Common myeloid progenitor, CD34-positive (primary cell): Measurements from ENCODE around the gene BPIFA1.
A peak's percentile ranks its signal among the peaks of the same experiment; 100 is the strongest.

Experiments
- CTCF ChIA-PET: fragments of 350-600 bp; sonication (Branson Sonifier 250); formaldehyde crosslinking; loops from one replicate; lab custom pipeline; 2021; ENCODE audit warnings: antibody characterized with exemption; lab: Charles Lee
- POLR2A ChIA-PET: fragments of 350-600 bp; sonication (Branson Sonifier 250); formaldehyde crosslinking; loops from one replicate; lab custom pipeline; 2021; ENCODE audit warnings: antibody characterized with exemption; lab: Charles Lee
- DNase-seq, 3 donors: peaks; one replicate each; pipeline versions ENCODE4 v3.0.0 to v3.0.0-alpha.2; 2013
- H3K27ac ChIP-seq, 2 experiments: 1 replicate in 1 of 2; 2 replicates in 1 of 2; pipeline ENCODE4 v1.7.0; 2013; ENCODE audit warnings: inconsistent platforms in 2 of 2, low read length in 2 of 2, mild to moderate bottlenecking in 2 of 2, low read depth in 1 of 2, moderate library complexity in 1 of 2; ENCODE audit not compliant: severe bottlenecking in 2 of 2, insufficient read depth in 1 of 2, poor library complexity in 1 of 2
- H3K27me3 ChIP-seq, 5 experiments: replicated peaks in 2 of 5; 1 replicate in 3 of 5; 2 replicates in 2 of 5; pipeline versions ENCODE4 v1.6.1 to v1.7.0; 2013; ENCODE audit warnings: low read length in 4 of 5, mild to moderate bottlenecking in 2 of 5, moderate library complexity in 2 of 5, inconsistent platforms in 1 of 5; ENCODE audit not compliant: insufficient read depth in 5 of 5, control insufficient read depth in 4 of 5
- H3K36me3 ChIP-seq, 4 experiments: 1 replicate in 2 of 4; 2 replicates in 2 of 4; pipeline versions ENCODE4 v1.6.1 to v1.7.0; 2013; ENCODE audit warnings: low read length in 3 of 4, control low read depth in 1 of 4, mild to moderate bottlenecking in 1 of 4; ENCODE audit not compliant: control insufficient read depth in 4 of 4, insufficient read depth in 4 of 4
- H3K4me1 ChIP-seq, 4 experiments: 1 replicate in 3 of 4; 2 replicates in 1 of 4; pipeline versions ENCODE4 v1.6.1 to v1.7.1; 2013; ENCODE audit warnings: low read length in 3 of 4, mild to moderate bottlenecking in 3 of 4, control low read depth in 1 of 4, inconsistent platforms in 1 of 4, moderate library complexity in 1 of 4; ENCODE audit not compliant: control insufficient read depth in 4 of 4, insufficient read depth in 4 of 4; ENCODE audit errors: control extremely low read depth in 1 of 4
- H3K4me3 ChIP-seq, 7 experiments: 1 replicate in 4 of 7; 2 replicates in 3 of 7; pipeline versions ENCODE4 v1.5.1 to v1.7.0; 2013; ENCODE audit warnings: mild to moderate bottlenecking in 7 of 7, low read length in 6 of 7, moderate library complexity in 6 of 7, inconsistent platforms in 2 of 7, low read depth in 2 of 7, control low read depth in 1 of 7; ENCODE audit not compliant: insufficient read depth in 4 of 7, control insufficient read depth in 1 of 7; ENCODE audit errors: extremely low read depth in 1 of 7
- H3K9me3 ChIP-seq, 5 experiments: 1 replicate in 4 of 5; 2 replicates in 1 of 5; pipeline versions ENCODE4 v1.6.1 to v1.7.1; 2013; ENCODE audit warnings: low read length in 4 of 5, mild to moderate bottlenecking in 2 of 5, inconsistent platforms in 1 of 5, low read depth in 1 of 5, moderate library complexity in 1 of 5; ENCODE audit not compliant: control insufficient read depth in 4 of 5, insufficient read depth in 2 of 5; ENCODE audit errors: control extremely low read depth in 1 of 5
- WGBS: methylation state at CpG from one replicate; pipeline ENCODE4 v1.1.5; 2013; ENCODE audit not compliant: insufficient coverage; 5-methylcytosine and 5-hydroxymethylcytosine counted together

The BPIFA1 gene

DNA sequence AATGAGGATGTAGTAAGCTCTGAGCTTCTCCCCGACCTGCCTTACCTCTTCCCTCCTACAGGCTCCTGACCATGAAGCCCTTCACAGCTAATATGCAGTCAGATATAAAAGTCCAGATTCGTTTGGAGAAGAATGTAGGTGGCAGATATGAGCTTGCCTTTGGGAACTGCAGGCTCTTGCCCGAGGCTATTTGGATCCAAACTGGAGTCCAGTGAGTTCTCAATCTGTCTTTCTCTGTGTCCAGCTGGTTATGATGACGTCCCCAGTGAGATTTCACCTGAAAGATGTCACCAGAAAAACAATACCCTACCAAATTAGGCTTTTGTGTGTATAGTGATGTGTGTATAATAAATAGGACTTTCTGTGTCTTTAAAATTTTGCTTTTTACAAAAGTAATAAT, 33.3 kb upstream of the BPIFA1 start:
- ChIA-PET POLR2A (no interaction called here), CTCF (interaction anchor here (1.0 kb wide), 1 partner anchor 14 kb away, joined by 3 read pairs; no protein-coding TSS in a partner anchor)
- no peak overlapping the region for H3K4me3 ChIP-seq
- no peaks in the 10 kb centered on the region for H3K36me3 ChIP-seq
- H3K27me3 ChIP-seq = peaks cover 0 to 17% (median 3%) of the 10 kb centered on the region in 5 experiments
- no peaks in the 10 kb centered on the region for H3K4me1 ChIP-seq
- peaks cover 0 to 1% (median 0%) of the 10 kb centered on the region in 5 experiments for H3K9me3 ChIP-seq
- DNase-seq = no peak
- WGBS = 65% methylated on average over 2 of the region's 4 CpGs
- H3K27ac ChIP-seq = no peak overlapping the region

DNA sequence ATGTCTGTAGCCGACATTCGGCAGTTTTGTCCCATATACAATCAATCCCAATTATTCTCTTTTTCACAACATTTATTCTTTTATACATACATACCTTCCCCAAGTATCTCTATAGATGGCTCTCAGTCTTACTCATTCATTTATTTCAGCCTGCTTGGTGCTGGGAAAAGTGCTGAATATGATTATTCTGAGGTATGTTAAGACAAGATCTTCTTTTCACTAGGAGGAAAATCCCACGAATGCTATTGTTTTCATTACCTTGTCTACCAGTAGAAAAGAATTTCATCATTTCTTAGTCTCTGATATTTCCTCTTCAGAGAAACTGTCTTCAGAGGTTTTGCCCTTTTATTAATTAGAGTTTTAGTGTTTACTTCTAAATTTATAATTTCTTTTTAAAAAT, 32.4 kb upstream of the BPIFA1 start:
- Histone ChIP-seq H3K36me3 (no peaks in the 10 kb centered on the region), H3K4me3 (no peak overlapping the region), H3K27ac (no peak overlapping the region), H3K9me3 (peaks cover 0 to 1% (median 0%) of the 10 kb centered on the region in 5 experiments), H3K27me3 (peaks cover 0 to 17% (median 3%) of the 10 kb centered on the region in 5 experiments), H3K4me1 (no peaks in the 10 kb centered on the region)
- 100% methylated on average over 2 of the region's 3 CpGs for WGBS
- POLR2A ChIA-PET = no interaction called here
- CTCF ChIA-PET = interaction anchor here (0.6 kb wide), 1 partner anchor 279 kb away, joined by 3 read pairs; no protein-coding TSS in a partner anchor
- no peak for DNase-seq

DNA sequence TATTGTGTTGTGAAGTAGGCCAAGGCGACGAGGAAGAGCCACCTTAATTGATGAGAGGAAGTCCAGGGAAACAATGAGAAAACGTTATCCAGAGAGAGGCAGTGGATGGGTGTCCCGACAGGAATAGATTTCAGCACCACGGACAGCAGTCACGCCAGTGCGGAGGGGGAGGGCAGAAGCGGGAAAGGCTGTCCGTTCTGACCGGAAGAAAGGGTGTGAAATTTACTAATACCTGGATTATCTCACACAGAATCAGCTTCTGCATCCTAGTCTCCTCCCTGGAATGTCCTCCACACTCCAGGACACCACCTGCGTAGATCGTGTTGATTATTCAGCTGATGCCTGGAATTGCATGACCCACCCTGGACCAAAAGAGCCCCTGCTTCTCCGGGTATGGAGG, 26.0 kb upstream of the BPIFA1 start:
- Histone ChIP-seq H3K27me3 (peaks cover 0 to 31% (median 12%) of the 10 kb centered on the region in 5 experiments), H3K4me1 (no peaks in the 10 kb centered on the region), H3K9me3 (peaks cover 0 to 1% (median 0%) of the 10 kb centered on the region in 5 experiments), H3K36me3 (no peaks in the 10 kb centered on the region), H3K4me3 (no peak overlapping the region), H3K27ac (no peak overlapping the region)
- ChIA-PET POLR2A (interaction anchor here (0.6 to 0.8 kb wide), 2 partner anchors 79 to 1742 kb away, joined by 3 to 5 read pairs; no protein-coding TSS in a partner anchor), CTCF (interaction anchor here (1.5 kb wide), 1 partner anchor 11 kb away, joined by 3 read pairs; no protein-coding TSS in a partner anchor)
- WGBS = 13% methylated on average over 13 of the region's 13 CpGs
- peak; percentile 14 to 67 (median 62) for DNase-seq

DNA sequence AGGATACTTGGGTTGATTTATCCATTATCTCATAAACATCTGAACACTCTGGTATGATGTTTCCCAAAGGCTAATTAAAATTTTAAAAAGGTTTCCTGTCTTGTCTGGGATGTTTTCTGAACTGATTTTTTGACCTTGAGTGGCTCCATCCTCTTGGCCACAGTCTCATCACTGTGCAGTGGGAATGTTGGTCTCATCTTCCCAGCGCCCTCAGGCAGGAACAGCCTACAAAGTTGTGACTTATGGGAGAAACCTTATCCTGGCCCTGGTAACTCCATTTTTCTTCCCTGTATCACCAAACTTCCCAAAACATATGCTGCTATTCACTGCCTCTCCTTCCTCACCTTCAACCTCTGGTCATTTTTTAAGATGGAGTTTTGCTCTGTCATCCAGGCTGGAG, 25.4 kb upstream of the BPIFA1 start:
- H3K27ac ChIP-seq = no peak overlapping the region
- H3K36me3 ChIP-seq = no peaks in the 10 kb centered on the region
- peaks cover 0 to 36% (median 12%) of the 10 kb centered on the region in 5 experiments for H3K27me3 ChIP-seq
- H3K4me1 ChIP-seq = no peaks in the 10 kb centered on the region
- CTCF ChIA-PET = no interaction called here
- peaks cover 0 to 1% (median 0%) of the 10 kb centered on the region in 5 experiments for H3K9me3 ChIP-seq
- POLR2A ChIA-PET = no interaction called here
- DNase-seq = no peak
- no peak overlapping the region for H3K4me3 ChIP-seq
- 54% methylated on average over 1 of the region's 1 CpG for WGBS

DNA sequence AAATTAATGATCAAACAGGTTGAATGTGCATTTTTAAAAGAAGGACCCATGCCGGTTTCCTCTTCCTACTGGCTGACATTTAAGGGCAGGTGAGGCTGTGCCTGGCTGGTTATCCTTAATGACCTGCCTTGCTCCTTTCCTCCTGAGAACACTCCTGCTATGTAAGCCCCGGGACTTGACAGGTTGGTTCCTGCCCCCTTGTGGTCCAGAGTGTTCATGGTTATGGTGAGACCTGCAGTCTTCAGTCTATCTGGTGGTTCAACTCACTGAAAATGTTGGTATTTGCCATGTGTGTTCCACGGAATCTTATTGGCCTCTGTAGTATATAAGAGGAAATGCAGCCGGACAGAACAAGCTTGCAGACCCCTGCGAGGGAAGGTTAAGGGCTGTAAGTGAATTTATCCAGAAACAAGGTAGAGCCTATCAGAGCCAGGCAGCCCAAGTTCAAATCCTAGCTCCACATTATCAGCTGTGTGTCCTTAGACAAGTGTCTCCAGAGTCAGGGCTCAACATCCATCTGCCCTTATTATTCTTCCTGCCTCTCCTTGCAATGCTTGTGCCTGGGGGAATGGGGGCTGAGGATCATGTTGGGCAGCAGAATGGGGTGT, 23.9 kb upstream of the BPIFA1 start:
- H3K36me3 ChIP-seq = no peaks in the 10 kb centered on the region
- POLR2A ChIA-PET = no interaction called here
- H3K27me3 ChIP-seq = peaks cover 0 to 34% (median 12%) of the 10 kb centered on the region in 5 experiments
- H3K4me1 ChIP-seq = no peaks in the 10 kb centered on the region
- H3K4me3 ChIP-seq = no peak overlapping the region
- DNase-seq = peak; percentile 43 to 65 (median 62)
- CTCF ChIA-PET = interaction anchor here (0.6 to 1.3 kb wide), 4 partner anchors 11 to 310 kb away, joined by 3 read pairs; no protein-coding TSS in a partner anchor
- no peak overlapping the region for H3K27ac ChIP-seq
- H3K9me3 ChIP-seq = no peaks in the 10 kb centered on the region
- 26% methylated on average over 2 of the region's 5 CpGs for WGBS

DNA sequence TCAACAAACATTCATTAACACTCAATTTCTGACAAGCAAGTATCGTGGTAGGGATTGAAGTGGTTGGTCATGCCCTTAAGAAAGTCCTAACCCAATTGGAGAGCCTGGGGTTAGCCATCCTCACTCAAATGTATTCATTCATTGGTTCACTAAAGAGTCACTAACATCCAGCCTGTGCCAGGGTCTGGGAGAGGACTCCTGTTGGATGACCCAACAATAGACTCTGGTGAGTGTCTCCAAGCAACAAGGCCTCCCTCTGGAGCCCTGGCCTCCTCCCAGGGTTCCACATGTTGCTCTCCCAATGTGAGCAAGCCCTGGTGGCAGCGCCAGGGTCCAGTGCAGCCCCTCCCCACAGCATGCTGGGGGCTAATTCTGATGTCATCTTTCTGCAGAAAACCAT, 18.7 kb upstream of the BPIFA1 start, which contains the start of gene BPIFA3:
Gene BPIFA3, plus strand, starts transcription at position 301 of the 400 bp plus-strand sequence. CDS start 185 bp downstream, outside the sequence.
- 100% methylated on average over 1 of the region's 2 CpGs for WGBS
- CTCF ChIA-PET = interaction anchor here (1.1 kb wide), 1 partner anchor 15 kb away, joined by 3 read pairs; no protein-coding TSS in a partner anchor
- Histone ChIP-seq H3K27ac (no peak within 1 kb of the TSS), H3K27me3 (peaks cover 0 to 31% (median 9%) of the 10 kb centered on the region in 5 experiments), H3K9me3 (no peaks in the 10 kb centered on the region), H3K36me3 (no peaks in the 10 kb centered on the region), H3K4me1 (no peaks in the 10 kb centered on the region), H3K4me3 (no peak within 1 kb of the TSS)
- no peak for DNase-seq
- POLR2A ChIA-PET = no interaction called here

DNA sequence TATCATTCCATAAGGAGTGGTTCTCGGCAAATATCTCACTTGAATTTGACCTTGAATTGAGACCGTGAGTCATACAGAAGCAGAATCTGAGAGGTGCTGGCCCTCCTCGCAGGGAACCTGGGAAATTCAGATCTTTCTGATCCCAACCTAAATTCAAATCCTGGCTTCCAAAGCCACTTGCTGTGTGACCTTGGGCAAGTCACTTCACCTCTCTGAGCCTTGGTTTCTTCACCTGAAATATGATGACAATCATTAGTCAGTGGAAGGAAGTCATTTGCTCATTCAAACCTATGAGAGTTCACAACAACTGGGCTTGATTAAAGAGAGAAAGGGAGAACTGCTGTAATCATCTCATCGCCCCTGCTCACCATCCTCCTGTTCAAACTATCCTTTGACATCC, 11.4 kb upstream of the BPIFA1 start:
- ChIA-PET POLR2A (no interaction called here), CTCF (no interaction called here)
- H3K4me3 ChIP-seq = no peak overlapping the region
- H3K27me3 ChIP-seq = peaks cover 0 to 23% (median 3%) of the 10 kb centered on the region in 5 experiments
- 92% methylated on average over 4 of the region's 4 CpGs for WGBS
- no peaks in the 10 kb centered on the region for H3K36me3 ChIP-seq
- no peaks in the 10 kb centered on the region for H3K9me3 ChIP-seq
- H3K27ac ChIP-seq = no peak overlapping the region
- H3K4me1 ChIP-seq = peaks cover 0 to under 1% (median 0%) of the 10 kb centered on the region in 4 experiments
- no peak for DNase-seq
